Fibroblast of the aortic adventitia (primary cell): ENCODE measurements around the gene APELA. TPM values are rescaled to one million over a fixed set of nuclear protein-coding genes. Genes with fewer than 3 reads are reported as not detected.
"Not testable (repeated sequence)": the region's sequence is repeated elsewhere in the genome, so short reads cannot be mapped to it uniquely, and the experiment has no call there.

Source experiments
- DNase-seq: peaks from one replicate; pipeline ENCODE4 v3.0.0-alpha.2; 2010; ENCODE audit warnings: low read depth
- H3K4me3 ChIP-seq: 2 replicates; pipeline ENCODE4 v1.5.1; 2011; ENCODE audit warnings: low read depth, mild to moderate bottlenecking, control low read depth, low read length, moderate library complexity
- total RNA-seq: library from RNA; depleted of rRNA; stranded (reverse); fragments of >200 nt; gene quantifications from 2 replicates; pipeline ENCODE4 v1.2.3, GENCODE V29; 2012; ENCODE audit warnings: low replicate concordance
- TF ChIP-seq, protein P1 (sequence below): IDR thresholded peaks from 2 replicates; pipeline ENCODE4 v1.5.1; 2011; ENCODE audit warnings: mild to moderate bottlenecking, low read length, control low read depth, inconsistent platforms; ENCODE audit not compliant: insufficient read depth

APELA gene
- total RNA-seq, 1 donor, result not detected

DNA sequence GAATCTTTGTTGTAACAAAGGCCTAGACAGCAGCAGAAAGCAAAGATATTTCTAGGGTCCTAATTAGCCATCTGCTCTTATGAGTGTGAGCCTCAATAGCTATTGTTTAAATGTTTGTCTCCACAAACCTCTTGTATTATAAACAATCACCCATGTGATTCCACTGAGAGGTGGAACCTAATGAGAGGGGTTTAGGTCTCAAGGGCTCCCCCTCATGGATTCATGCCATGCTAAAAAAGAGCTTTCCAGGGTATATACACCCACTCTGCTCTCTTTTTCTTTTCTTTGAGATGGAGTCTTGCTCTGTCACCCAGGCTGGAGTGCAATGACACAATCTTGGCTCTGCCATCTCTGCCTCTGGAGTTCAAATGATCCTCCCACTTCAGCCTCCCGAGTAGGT lies 58.4 kb downstream of the APELA start:
- no peak overlapping the region for H3K4me3 ChIP-seq
- DNase-seq, result no peak
- TF ChIP-seq, protein P1, sequence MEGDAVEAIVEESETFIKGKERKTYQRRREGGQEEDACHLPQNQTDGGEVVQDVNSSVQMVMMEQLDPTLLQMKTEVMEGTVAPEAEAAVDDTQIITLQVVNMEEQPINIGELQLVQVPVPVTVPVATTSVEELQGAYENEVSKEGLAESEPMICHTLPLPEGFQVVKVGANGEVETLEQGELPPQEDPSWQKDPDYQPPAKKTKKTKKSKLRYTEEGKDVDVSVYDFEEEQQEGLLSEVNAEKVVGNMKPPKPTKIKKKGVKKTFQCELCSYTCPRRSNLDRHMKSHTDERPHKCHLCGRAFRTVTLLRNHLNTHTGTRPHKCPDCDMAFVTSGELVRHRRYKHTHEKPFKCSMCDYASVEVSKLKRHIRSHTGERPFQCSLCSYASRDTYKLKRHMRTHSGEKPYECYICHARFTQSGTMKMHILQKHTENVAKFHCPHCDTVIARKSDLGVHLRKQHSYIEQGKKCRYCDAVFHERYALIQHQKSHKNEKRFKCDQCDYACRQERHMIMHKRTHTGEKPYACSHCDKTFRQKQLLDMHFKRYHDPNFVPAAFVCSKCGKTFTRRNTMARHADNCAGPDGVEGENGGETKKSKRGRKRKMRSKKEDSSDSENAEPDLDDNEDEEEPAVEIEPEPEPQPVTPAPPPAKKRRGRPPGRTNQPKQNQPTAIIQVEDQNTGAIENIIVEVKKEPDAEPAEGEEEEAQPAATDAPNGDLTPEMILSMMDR, result no peak

DNA sequence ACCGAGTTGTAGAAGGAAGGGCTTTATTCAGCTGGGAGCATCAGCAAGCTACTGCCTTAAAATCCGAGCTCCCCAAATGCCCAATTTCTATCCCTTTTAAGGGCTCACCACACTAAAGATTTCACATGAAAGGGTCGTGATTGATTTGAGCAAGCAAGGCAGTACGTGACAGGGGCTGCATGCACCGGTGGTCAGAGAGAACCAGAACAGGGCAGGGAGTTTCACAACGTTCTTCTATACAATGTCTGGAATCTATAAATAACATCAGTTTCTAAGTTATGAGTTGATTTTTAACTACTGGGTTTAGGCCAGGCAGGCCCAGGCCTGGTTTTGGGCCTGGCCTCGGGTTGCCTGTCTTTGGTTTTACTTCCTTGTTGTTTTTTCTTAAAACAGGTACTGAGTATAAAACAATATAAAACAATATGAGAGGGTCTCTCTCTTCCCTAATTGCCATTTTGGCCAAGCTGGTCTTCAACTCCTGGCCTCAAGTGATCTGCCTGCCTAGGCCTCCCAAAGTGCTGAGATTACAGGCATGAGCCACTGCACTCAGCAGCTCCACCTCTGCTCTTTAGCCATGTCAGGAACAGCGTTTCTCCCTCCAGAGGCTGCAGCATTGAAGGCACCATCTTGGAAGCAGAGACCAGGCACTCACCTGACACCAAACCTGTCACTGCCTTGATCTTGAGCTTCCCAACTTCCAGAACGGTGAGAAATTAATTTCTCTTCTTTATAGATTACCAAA lies 59.1 kb downstream of the APELA start:
- not testable (repeated sequence) for H3K4me3 ChIP-seq, DNase-seq

GRCh38 chr4:164937576-164938270 lies 60.7 kb downstream of the APELA start:
- TF ChIP-seq, protein P1, result no peak
- no peak overlapping the region for H3K4me3 ChIP-seq
- DNase-seq, result peak; percentile 14

GRCh38 chr4:164943192-164943591 lies 66.2 kb downstream of the APELA start:
- H3K4me3 ChIP-seq, result no peak overlapping the region
- no peak for DNase-seq
- TF ChIP-seq, protein P1, result no peak

DNA sequence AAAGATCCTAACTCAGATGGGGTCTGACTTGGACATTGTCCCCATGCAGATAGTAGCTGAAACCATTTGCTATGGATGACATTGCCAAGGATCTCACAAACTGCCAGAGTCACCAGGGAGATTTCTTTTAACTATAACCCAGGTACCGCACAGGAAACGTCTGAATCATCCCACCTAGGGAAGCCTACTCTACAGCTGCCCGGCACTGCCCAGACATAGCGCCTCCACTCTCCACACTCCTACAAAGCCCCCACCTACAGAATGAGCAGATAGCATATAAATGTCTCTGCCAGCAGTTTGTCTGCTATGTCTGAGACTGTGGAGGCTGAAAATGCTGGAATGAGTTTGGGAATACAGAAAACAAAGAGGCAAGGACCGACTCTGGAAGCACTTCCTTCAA lies 68.2 kb downstream of the APELA start:
- TF ChIP-seq, protein P1, result no peak

DNA sequence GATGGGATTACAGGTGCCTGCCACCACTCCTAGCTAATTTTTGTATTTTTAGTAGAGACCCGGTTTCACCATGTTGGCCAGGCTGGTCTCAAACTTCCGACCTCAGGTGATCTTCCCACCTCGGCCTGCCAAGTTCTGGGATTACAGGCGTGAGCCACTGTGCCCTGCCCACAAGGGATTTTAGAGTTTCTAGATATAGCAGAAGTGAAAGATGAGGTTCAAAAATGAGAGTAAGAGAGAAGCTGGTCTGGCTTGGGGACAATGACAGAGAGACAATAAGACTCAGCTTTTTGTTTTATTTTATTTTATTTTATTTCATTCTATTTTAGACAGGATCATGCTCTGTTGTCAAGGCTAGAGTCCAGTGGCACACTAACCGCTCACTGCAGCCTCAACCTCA lies 69.8 kb downstream of the APELA start:
- no peak overlapping the region for H3K4me3 ChIP-seq
- TF ChIP-seq, protein P1, result no peak
- DNase-seq, result no peak

More for the DNA sequence above, 68.2 kb downstream of the APELA start:
- no peak overlapping the region for H3K4me3 ChIP-seq
- no peak for DNase-seq

Other genes starting within 250 kb of the APELA start
- gene SMIM31, start 123.0 kb upstream of the APELA start, total RNA-seq, result not detected in 2 replicates
- gene TRIM61, start 100.5 kb downstream of the APELA start, total RNA-seq, result 1.1 and 2.5 TPM in 2 replicates
- not detected in 2 replicates for gene TRIM60, start 154.8 kb downstream of the APELA start, total RNA-seq
- gene TRIM75, start 176.7 kb downstream of the APELA start, total RNA-seq, result not detected in 2 replicates
- gene TMEM192, start 235.7 kb downstream of the APELA start, total RNA-seq, result 9.6 and 17.2 TPM in 2 replicates